ENCODE measurements around the gene LUC7L2. TPM values are rescaled to one million over a fixed set of nuclear protein-coding genes. Genes with fewer than 3 reads are reported as not detected.

Gene LUC7L2
- total and polyA plus RNA-seq, 8 donors = 67.2 to 188 (median 167) TPM

GRCh38 chr7:139341058-139341775, 18.5 kb upstream of the LUC7L2 start, which contains the start of gene FMC1:
FMC1 (plus strand) TSS chr7:139341337; CDS start chr7:139341385, 48 bp downstream.
- peak; percentile 92 to 96 (median 94) for DNase-seq
- TF ChIP-seq CTCF (IDR thresholded peaks at IDR 0.05) = peak; percentile 21 to 44
- peak within 1 kb of the TSS; percentile 58 to 73 for H3K4me3 ChIP-seq
- H3K36me3 ChIP-seq = peaks cover 0 to 7% of the 10 kb centered on the region in 2 donors
- no peaks in the 10 kb centered on the region for H3K27me3 ChIP-seq
- H3K27ac ChIP-seq = peak within 1 kb of the TSS; percentile 100
- intact Hi-C loops (cut with DNase I) = no loop called here
- H3K4me1 ChIP-seq = peaks cover 5 to 21% of the 10 kb centered on the region in 2 donors
- peaks cover 0 to 5% of the 10 kb centered on the region in 2 donors for H3K9me3 ChIP-seq
- ATAC-seq = peak; percentile 87

- DNase-seq (no peak), ATAC-seq (no peak)
- Histone ChIP-seq H3K27ac (peak overlapping the region; percentile 100), H3K27me3 (no peaks in the 10 kb centered on the region), H3K36me3 (peaks cover 0 to 13% of the 10 kb centered on the region in 2 donors), H3K9me3 (peaks cover 0 to 5% of the 10 kb centered on the region in 2 donors), H3K4me3 (peak overlapping the region; percentile 58 to 73), H3K4me1 (peaks cover 5 to 21% of the 10 kb centered on the region in 2 donors)
- TF ChIP-seq CTCF (IDR thresholded peaks at IDR 0.05) = no peak
- intact Hi-C loops (cut with DNase I) = no loop called here
These were observed 17.9 kb upstream of the LUC7L2 start for GRCh38 chr7:139341776-139342226.

- no peak for ATAC-seq
- Histone ChIP-seq H3K36me3 (peaks cover 0 to 14% of the 10 kb centered on the region in 2 donors), H3K27me3 (no peaks in the 10 kb centered on the region), H3K9me3 (no peaks in the 10 kb centered on the region), H3K27ac (no peak overlapping the region), H3K4me3 (no peak overlapping the region), H3K4me1 (peaks cover 5 to 21% of the 10 kb centered on the region in 2 donors)
- DNase-seq = no peak
- no peak for TF ChIP-seq CTCF (IDR thresholded peaks at IDR 0.05)
- intact Hi-C loops (cut with DNase I) = no loop called here
These were observed 14.7 kb upstream of the LUC7L2 start for GRCh38 chr7:139345042-139345441.

- peaks cover 0 to 10% of the 10 kb centered on the region in 2 donors for H3K4me1 ChIP-seq
- intact Hi-C loops (cut with DNase I) = no loop called here
- H3K9me3 ChIP-seq = no peaks in the 10 kb centered on the region
- no peak for TF ChIP-seq CTCF (IDR thresholded peaks at IDR 0.05)
- H3K27me3 ChIP-seq = no peaks in the 10 kb centered on the region
- peaks cover 0 to 16% of the 10 kb centered on the region in 2 donors for H3K36me3 ChIP-seq
- ATAC-seq (no peak), DNase-seq (no peak)
- no peak overlapping the region for H3K27ac ChIP-seq
- no peak overlapping the region for H3K4me3 ChIP-seq
These were observed 8.7 kb upstream of the LUC7L2 start for GRCh38 chr7:139351027-139351426.

GRCh38 chr7:139354729-139355128, 5.0 kb upstream of the LUC7L2 start:
- Histone ChIP-seq H3K27ac (peak overlapping the region in 1 of 2 donors; percentile 18), H3K4me1 (peaks cover 0 to 13% of the 10 kb centered on the region in 2 donors), H3K27me3 (no peaks in the 10 kb centered on the region), H3K36me3 (peaks cover 0 to 6% of the 10 kb centered on the region in 2 donors), H3K4me3 (no peak overlapping the region), H3K9me3 (no peaks in the 10 kb centered on the region)
- no peak for DNase-seq
- no peak for ATAC-seq
- intact Hi-C loops (cut with DNase I) = no loop called here
- TF ChIP-seq CTCF (IDR thresholded peaks at IDR 0.05) = no peak
